ENCODE measurements around the gene PHF1. TPM values are rescaled to one million over a fixed set of nuclear protein-coding genes. Genes with fewer than 3 reads are reported as not detected.

PHF1 gene
- total and polyA plus RNA-seq, 10 donors: 83.0 to 181 (median 105) TPM

GRCh38 chr6:33430991-33431879 lies 20.4 kb downstream of the PHF1 start:
- Histone ChIP-seq H3K4me3 (peak overlapping the region in 7 of 8 donors; percentile 17 to 87 (median 34)), H3K9me3 (no peaks in the 10 kb centered on the region), H3K27me3 (replicated peaks in 1 of 7) (no peaks in the 10 kb centered on the region), H3K36me3 (peaks cover 0 to 14% (median 11%) of the 10 kb centered on the region in 6 donors), H3K4me1 (peaks cover 34 to 76% (median 67%) of the 10 kb centered on the region in 6 donors), H3K27ac (peak overlapping the region in 5 of 8 donors; percentile 89 to 96 (median 91))
- DNase-seq: peak; percentile 94
- intact Hi-C loops (cut with DNase I; ENCODE audit: low total_unique reads): loop anchor here (10.0 kb wide), 1 partner anchor 144 kb away; no protein-coding TSS in a partner anchor
- TF ChIP-seq POLR2AphosphoS5 (IDR thresholded peaks at IDR 0.05): peak in 2 of 3 donors; percentile 37 to 58
- TF ChIP-seq POLR2A (IDR thresholded peaks at IDR 0.05): no peak
- WGBS, 5 donors: 1 to 5% (median 2%) methylated on average over 11 to 12 of the region's 12 CpGs

- WGBS, 5 donors: 13 to 23% (median 17%) methylated on average over 12 of the region's 12 CpGs
- TF ChIP-seq CTCF (IDR thresholded peaks at IDR 0.05 in 8 of 11, conservative IDR thresholded peaks at IDR 0.05 in 3 of 11) (no peak), POLR2AphosphoS5 (IDR thresholded peaks at IDR 0.05) (peak; percentile 28 to 53 (median 43))
- Histone ChIP-seq H3K4me1 (peaks cover 30 to 68% (median 59%) of the 10 kb centered on the region in 6 donors), H3K27ac (peak overlapping the region in 4 of 8 donors; percentile 90 to 96 (median 92)), H3K36me3 (peaks cover 0 to 22% (median 18%) of the 10 kb centered on the region in 6 donors), H3K4me3 (peak overlapping the region in 6 of 8 donors; percentile 27 to 87 (median 34)), H3K27me3 (replicated peaks in 1 of 7) (no peaks in the 10 kb centered on the region), H3K9me3 (no peaks in the 10 kb centered on the region)
- peak; percentile 86 for DNase-seq
- intact Hi-C loops (cut with DNase I; ENCODE audit: low total_unique reads): loop anchor here (10.0 kb wide), 1 partner anchor 143 kb away; no protein-coding TSS in a partner anchor
These were observed 21.2 kb downstream of the PHF1 start for GRCh38 chr6:33431880-33432541.

- no peak for DNase-seq
- H3K27me3 ChIP-seq (replicated peaks in 1 of 7): no peaks in the 10 kb centered on the region
- H3K36me3 ChIP-seq: peaks cover 0 to 27% (median 23%) of the 10 kb centered on the region in 6 donors
- H3K4me3 ChIP-seq: peak overlapping the region in 3 of 8 donors; percentile 34 to 87 (median 58)
- H3K4me1 ChIP-seq: peaks cover 26 to 63% (median 54%) of the 10 kb centered on the region in 6 donors
- WGBS, 5 donors: 41 to 73% (median 53%) methylated on average over 10 of the region's 10 CpGs
- H3K27ac ChIP-seq: peak overlapping the region in 4 of 8 donors; percentile 90 to 96 (median 92)
- H3K9me3 ChIP-seq: no peaks in the 10 kb centered on the region
- intact Hi-C loops (cut with DNase I; ENCODE audit: low total_unique reads): loop anchor here (10.0 kb wide), 1 partner anchor 142 kb away; no protein-coding TSS in a partner anchor
- TF ChIP-seq POLR2AphosphoS5 (IDR thresholded peaks at IDR 0.05): no peak
- no peak for TF ChIP-seq POLR2A (IDR thresholded peaks at IDR 0.05)
- TF ChIP-seq CTCF (IDR thresholded peaks at IDR 0.05 in 8 of 11, conservative IDR thresholded peaks at IDR 0.05 in 3 of 11): no peak
These were observed 21.7 kb downstream of the PHF1 start for GRCh38 chr6:33432546-33432945.

- H3K27ac ChIP-seq: no peak overlapping the region
- WGBS, 5 donors: 82 to 100% (median 92%) methylated on average over 1 of the region's 1 CpG
- TF ChIP-seq CTCF (IDR thresholded peaks at IDR 0.05 in 8 of 11, conservative IDR thresholded peaks at IDR 0.05 in 3 of 11) (no peak), POLR2A (IDR thresholded peaks at IDR 0.05) (no peak), POLR2AphosphoS5 (IDR thresholded peaks at IDR 0.05) (no peak)
- peaks cover 26 to 61% (median 53%) of the 10 kb centered on the region in 6 donors for H3K4me1 ChIP-seq
- H3K36me3 ChIP-seq: peaks cover 0 to 33% (median 27%) of the 10 kb centered on the region in 6 donors
- H3K27me3 ChIP-seq (replicated peaks in 1 of 7): no peaks in the 10 kb centered on the region
- no peak overlapping the region for H3K4me3 ChIP-seq
- intact Hi-C loops (cut with DNase I; ENCODE audit: low total_unique reads): loop anchor here (10.0 kb wide), 1 partner anchor 142 kb away; no protein-coding TSS in a partner anchor
- no peak for DNase-seq
- no peaks in the 10 kb centered on the region for H3K9me3 ChIP-seq
These were observed 22.3 kb downstream of the PHF1 start for GRCh38 chr6:33433001-33433543.
